ENCODE data around the gene IRF2BP2. TPM values are rescaled to one million over a fixed set of nuclear protein-coding genes. Genes with fewer than 3 reads are reported as not detected.

Gene IRF2BP2
- total RNA-seq, 1 experiment from 2014 or later, result 78.8 TPM

DNA sequence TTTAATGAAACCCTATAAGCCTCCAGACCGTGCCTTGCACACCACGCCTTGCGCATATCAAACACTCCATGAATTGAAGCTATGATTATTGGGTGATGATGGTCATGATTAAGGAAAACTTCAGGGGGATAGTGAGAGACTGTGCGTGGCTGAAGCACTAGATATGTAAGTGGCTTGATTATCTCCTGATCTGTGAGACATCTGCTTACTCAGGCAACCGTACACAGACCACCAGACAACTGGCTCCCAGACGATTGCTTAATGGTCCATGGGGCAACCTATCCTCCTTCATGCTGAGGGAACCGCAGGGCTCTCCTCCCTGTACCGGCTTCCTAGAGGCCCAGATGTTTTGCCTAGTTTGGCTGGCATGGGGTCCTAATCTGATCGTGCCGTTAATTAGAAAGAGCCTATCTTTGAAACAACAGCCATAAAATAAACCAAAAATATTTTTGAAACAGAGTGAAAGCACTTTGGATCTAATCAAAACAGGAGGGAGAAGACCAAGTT is 51.6 kb downstream of the IRF2BP2 start:
- Histone ChIP-seq H3K9ac (ENCODE audit: low read length) (no peak overlapping the region), H4K20me1 (ENCODE audit: low read length) (no peaks in the 10 kb centered on the region), H3K9me2 (replicated peaks; ENCODE audit: low read length) (no peaks in the 10 kb centered on the region), H3K27ac (ENCODE audit: low read length) (no peak overlapping the region), H3K79me2 (ENCODE audit: low read length) (no peaks in the 10 kb centered on the region), H3K27me3 (ENCODE audit: low read length) (no peaks in the 10 kb centered on the region), H2AFZ (ENCODE audit: low read length) (no peak overlapping the region), H3K4me1 (ENCODE audit: insufficient read depth, low read length) (0 out of 2 replicates have a peak, but pooled peaks cover under 1% of the 10 kb centered on the region), H3K9me3 (ENCODE audit: low read length) (no peaks in the 10 kb centered on the region), H3K36me3 (ENCODE audit: low read depth, low read length) (no peaks in the 10 kb centered on the region), H3K4me3 (ENCODE audit: low read length) (no peak overlapping the region), H3F3A (ENCODE audit: low read length, unreplicated experiment) (no peaks in the 10 kb centered on the region), H3K4me2 (ENCODE audit: low read length) (no peak overlapping the region)
- CTCF ChIA-PET, result no interaction called here
- DNase-seq, result no peak
- intact Hi-C loops (cut with micrococcal nuclease), result no loop called here
- POLR2A ChIA-PET (ENCODE audit: unreplicated experiment), result no interaction called here
- no TSS peak for BruUV-seq (replicated peaks)
- TF ChIP-seq, protein P1, sequence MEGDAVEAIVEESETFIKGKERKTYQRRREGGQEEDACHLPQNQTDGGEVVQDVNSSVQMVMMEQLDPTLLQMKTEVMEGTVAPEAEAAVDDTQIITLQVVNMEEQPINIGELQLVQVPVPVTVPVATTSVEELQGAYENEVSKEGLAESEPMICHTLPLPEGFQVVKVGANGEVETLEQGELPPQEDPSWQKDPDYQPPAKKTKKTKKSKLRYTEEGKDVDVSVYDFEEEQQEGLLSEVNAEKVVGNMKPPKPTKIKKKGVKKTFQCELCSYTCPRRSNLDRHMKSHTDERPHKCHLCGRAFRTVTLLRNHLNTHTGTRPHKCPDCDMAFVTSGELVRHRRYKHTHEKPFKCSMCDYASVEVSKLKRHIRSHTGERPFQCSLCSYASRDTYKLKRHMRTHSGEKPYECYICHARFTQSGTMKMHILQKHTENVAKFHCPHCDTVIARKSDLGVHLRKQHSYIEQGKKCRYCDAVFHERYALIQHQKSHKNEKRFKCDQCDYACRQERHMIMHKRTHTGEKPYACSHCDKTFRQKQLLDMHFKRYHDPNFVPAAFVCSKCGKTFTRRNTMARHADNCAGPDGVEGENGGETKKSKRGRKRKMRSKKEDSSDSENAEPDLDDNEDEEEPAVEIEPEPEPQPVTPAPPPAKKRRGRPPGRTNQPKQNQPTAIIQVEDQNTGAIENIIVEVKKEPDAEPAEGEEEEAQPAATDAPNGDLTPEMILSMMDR (conservative IDR thresholded peaks at IDR 0.05; ENCODE audit: low read depth, low read length), result no peak
- TF ChIP-seq EZH2 (IDR thresholded peaks at IDR 0.05; ENCODE audit: low read length, unreplicated experiment), result no peak
- no peak for TF ChIP-seq EZH2phosphoT487 (IDR thresholded peaks at IDR 0.05; ENCODE audit: borderline replicate concordance, low read length)
- ATAC-seq, result no peak

DNA sequence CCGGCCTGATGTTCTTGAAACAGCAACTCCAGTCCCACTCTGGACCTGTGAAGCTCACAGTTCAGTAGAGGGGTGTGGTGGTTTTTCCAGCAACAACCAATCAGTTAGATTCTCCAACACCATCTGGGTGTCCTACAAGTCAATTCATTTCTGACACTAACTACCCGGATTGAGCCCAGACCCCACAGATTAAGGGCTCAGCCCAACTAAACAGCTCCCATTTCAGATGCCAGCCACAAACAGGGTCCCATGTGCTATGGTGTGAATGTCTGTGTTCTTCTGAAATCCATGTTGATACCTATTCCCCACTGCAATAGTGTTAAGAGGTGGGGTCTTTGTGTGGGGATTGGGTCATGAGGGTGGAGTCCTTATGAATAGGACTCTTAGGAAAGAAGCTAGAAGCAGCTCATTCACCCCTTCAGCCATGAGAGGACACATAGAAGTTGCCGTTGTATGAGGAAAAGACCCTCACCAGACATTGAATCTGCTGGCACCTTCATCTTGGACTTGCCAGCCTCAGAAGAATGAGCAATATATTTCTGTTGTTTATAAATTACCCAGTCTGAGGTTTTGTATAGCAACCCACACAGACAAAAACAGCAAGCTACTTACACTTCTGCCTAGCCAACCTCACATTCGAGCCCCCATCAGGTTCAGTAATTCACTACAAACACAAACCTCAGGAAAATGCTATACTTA is 53.6 kb downstream of the IRF2BP2 start:
- intact Hi-C loops (cut with micrococcal nuclease), result no loop called here
- TF ChIP-seq EZH2 (IDR thresholded peaks at IDR 0.05; ENCODE audit: low read length, unreplicated experiment), result no peak
- TF ChIP-seq, protein P1 (conservative IDR thresholded peaks at IDR 0.05; ENCODE audit: low read depth, low read length), result no peak
- no peak for TF ChIP-seq EZH2phosphoT487 (IDR thresholded peaks at IDR 0.05; ENCODE audit: borderline replicate concordance, low read length)
- H3K9me2 ChIP-seq (replicated peaks; ENCODE audit: low read length), result no peaks in the 10 kb centered on the region
- H3K27me3 ChIP-seq (ENCODE audit: low read length), result no peaks in the 10 kb centered on the region
- H3F3A ChIP-seq (ENCODE audit: low read length, unreplicated experiment), result no peaks in the 10 kb centered on the region
- no peak overlapping the region for H3K27ac ChIP-seq (ENCODE audit: low read length)
- H2AFZ ChIP-seq (ENCODE audit: low read length), result no peak overlapping the region
- no peak overlapping the region for H3K9ac ChIP-seq (ENCODE audit: low read length)
- BruUV-seq (replicated peaks), result no TSS peak
- ChIA-PET POLR2A (ENCODE audit: unreplicated experiment) (no interaction called here), CTCF (no interaction called here)
- H3K4me3 ChIP-seq (ENCODE audit: low read length), result no peak overlapping the region
- no peaks in the 10 kb centered on the region for H3K79me2 ChIP-seq (ENCODE audit: low read length)
- no peaks in the 10 kb centered on the region for H3K36me3 ChIP-seq (ENCODE audit: low read depth, low read length)
- H3K9me3 ChIP-seq (ENCODE audit: low read length), result no peaks in the 10 kb centered on the region
- no peak overlapping the region for H3K4me2 ChIP-seq (ENCODE audit: low read length)
- ATAC-seq, result no peak
- no peak for DNase-seq
- no peaks in the 10 kb centered on the region for H4K20me1 ChIP-seq (ENCODE audit: low read length)
- H3K4me1 ChIP-seq (ENCODE audit: insufficient read depth, low read length), result no peaks in the 10 kb centered on the region

DNA sequence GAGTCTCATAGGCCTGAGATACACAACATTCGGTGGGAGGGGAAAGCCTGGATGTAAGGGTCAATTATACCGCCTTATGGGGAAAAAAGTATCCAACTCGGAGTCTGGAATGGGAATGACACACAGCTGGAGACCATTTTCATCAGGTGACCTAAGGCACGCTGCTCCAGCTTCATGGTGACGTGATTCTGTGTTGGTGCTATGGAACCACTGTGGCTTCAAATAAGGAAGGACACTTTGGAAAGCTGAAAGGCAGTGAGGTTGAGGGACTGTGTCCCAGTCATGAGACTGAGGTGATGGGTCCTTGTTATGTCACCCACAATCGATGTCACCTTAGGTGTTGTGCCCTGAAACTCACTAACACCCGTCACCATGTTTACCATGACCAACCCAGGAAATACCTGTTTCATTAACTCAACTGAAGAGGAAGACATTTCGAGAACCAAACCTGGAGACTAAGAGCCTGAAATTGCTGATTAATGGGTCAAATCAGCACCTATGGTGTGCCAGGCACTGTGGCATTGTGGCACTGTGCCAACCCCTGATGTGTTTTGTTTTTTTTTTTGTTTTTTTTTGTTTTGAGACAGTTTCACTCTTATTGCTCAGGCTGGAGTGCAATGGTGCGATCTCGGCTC is 54.5 kb downstream of the IRF2BP2 start:
- Histone ChIP-seq H3K9ac (ENCODE audit: low read length) (no peak overlapping the region), H3K79me2 (ENCODE audit: low read length) (no peaks in the 10 kb centered on the region), H3K4me1 (ENCODE audit: insufficient read depth, low read length) (no peaks in the 10 kb centered on the region), H2AFZ (ENCODE audit: low read length) (no peak overlapping the region), H3K27ac (ENCODE audit: low read length) (no peak overlapping the region), H4K20me1 (ENCODE audit: low read length) (no peaks in the 10 kb centered on the region), H3K4me3 (ENCODE audit: low read length) (no peak overlapping the region), H3K9me2 (replicated peaks; ENCODE audit: low read length) (no peaks in the 10 kb centered on the region), H3K36me3 (ENCODE audit: low read depth, low read length) (no peaks in the 10 kb centered on the region), H3K4me2 (ENCODE audit: low read length) (no peak overlapping the region), H3K27me3 (ENCODE audit: low read length) (no peaks in the 10 kb centered on the region), H3F3A (ENCODE audit: low read length, unreplicated experiment) (no peaks in the 10 kb centered on the region), H3K9me3 (ENCODE audit: low read length) (no peaks in the 10 kb centered on the region)
- TF ChIP-seq EZH2phosphoT487 (IDR thresholded peaks at IDR 0.05; ENCODE audit: borderline replicate concordance, low read length), result no peak
- TF ChIP-seq EZH2 (IDR thresholded peaks at IDR 0.05; ENCODE audit: low read length, unreplicated experiment), result no peak
- TF ChIP-seq, protein P1 (conservative IDR thresholded peaks at IDR 0.05; ENCODE audit: low read depth, low read length), result no peak
- BruUV-seq (replicated peaks), result no TSS peak
- POLR2A ChIA-PET (ENCODE audit: unreplicated experiment), result no interaction called here
- peak; percentile 4 for DNase-seq
- ATAC-seq, result no peak
- CTCF ChIA-PET, result no interaction called here
- intact Hi-C loops (cut with micrococcal nuclease), result no loop called here

Data from PC-3 (cell line).